ENCODE measurements around the gene CHKB.
"Not testable (repeated sequence)": the region's sequence is repeated elsewhere in the genome, so short reads cannot be mapped to it uniquely, and the experiment has no call there.

CHKB gene, protein sequence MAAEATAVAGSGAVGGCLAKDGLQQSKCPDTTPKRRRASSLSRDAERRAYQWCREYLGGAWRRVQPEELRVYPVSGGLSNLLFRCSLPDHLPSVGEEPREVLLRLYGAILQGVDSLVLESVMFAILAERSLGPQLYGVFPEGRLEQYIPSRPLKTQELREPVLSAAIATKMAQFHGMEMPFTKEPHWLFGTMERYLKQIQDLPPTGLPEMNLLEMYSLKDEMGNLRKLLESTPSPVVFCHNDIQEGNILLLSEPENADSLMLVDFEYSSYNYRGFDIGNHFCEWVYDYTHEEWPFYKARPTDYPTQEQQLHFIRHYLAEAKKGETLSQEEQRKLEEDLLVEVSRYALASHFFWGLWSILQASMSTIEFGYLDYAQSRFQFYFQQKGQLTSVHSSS

DNA sequence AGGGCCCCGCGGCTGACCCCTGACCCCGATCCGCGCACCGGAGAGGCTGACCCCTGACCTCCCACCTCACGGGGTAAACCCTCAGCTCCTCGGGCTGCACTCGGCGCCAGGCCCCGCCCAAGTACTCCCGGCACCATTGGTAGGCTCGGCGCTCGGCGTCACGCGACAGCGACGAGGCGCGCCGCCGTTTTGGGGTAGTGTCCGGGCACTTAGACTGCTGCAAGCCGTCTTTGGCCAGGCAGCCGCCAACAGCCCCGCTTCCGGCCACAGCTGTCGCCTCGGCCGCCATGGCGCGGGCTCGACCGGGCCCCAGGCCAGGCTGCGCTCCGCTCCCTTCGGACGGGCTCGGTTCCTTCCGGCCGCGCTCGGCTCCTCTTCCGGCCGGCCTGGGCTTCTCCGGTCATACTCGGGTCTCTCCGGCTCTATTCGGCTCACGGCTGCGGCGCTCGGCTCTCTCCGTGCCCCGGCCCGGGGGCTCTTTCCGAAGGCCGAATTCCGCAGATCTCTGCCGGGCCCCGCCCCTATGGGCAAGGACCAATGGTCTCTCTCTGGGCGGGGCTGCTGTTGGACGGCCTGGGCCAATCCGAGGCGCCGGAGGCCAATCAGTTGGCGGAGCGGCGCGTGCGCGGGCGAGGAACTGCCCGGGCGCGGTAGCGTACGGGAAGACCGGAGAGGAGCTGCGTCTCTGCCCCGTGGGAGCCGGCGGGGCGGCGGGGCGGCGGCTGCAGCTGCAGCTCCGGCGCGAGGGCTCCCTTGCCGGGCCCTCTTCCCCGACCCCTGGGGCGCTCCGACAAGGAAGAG, at the start of gene CHKB:
Gene CHKB, minus strand, starts transcription at position 357 of the 801 bp plus-strand sequence. Its CDS starts 68 bp downstream, at position 289.
- peak; percentile 98 to 99 for DNase-seq

DNA sequence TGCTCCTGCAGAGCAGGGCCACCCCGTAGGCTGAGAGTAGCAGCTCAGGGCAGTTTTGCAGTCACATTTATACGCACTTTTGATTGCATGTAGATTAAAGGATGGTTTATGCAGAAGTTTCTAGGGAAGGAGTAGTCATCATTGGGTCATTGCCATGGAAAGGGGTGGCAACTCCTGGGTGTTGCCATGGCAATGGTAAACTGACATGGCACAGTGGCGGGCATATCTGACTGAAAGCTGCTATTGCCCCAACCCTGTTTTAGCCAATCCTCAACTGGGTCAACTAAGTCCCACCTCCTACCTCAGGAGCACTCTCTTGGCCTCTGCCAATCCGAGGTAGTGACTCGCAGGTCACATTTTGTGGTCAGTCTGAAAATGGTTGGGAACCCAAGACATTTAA, 47.7 kb upstream of the CHKB start:
- DNase-seq = no peak

DNA sequence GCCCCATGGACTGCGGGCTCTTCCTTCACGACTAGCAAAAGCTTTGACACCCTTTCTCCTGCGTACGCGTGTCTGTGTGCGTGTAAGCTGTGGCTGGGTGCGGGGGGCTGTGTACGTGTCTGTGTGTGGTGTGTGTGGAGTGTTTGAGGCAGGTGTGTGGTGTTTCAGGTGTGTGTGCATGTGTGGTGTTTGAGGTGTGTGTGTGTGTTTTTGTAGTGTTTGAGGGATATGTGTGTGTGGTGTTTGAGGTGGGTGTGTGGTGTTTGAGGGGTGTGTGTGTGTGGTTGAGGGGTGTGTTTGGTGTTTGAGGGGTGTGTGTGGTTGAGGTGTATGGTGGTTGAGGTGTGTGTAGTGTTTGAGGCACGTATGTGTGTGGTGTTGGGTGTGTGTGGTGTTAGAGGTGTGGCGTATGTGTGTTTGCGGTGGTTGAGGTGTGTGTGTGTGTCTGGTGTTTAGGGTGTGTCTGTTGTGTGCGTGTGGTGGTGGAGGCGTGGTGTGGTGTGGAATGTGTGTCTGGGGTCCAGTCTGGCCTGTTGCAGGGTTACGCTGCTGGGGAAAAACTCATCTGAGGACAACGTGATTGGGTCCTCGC, 46.0 kb upstream of the CHKB start:
- no peak for DNase-seq

DNA sequence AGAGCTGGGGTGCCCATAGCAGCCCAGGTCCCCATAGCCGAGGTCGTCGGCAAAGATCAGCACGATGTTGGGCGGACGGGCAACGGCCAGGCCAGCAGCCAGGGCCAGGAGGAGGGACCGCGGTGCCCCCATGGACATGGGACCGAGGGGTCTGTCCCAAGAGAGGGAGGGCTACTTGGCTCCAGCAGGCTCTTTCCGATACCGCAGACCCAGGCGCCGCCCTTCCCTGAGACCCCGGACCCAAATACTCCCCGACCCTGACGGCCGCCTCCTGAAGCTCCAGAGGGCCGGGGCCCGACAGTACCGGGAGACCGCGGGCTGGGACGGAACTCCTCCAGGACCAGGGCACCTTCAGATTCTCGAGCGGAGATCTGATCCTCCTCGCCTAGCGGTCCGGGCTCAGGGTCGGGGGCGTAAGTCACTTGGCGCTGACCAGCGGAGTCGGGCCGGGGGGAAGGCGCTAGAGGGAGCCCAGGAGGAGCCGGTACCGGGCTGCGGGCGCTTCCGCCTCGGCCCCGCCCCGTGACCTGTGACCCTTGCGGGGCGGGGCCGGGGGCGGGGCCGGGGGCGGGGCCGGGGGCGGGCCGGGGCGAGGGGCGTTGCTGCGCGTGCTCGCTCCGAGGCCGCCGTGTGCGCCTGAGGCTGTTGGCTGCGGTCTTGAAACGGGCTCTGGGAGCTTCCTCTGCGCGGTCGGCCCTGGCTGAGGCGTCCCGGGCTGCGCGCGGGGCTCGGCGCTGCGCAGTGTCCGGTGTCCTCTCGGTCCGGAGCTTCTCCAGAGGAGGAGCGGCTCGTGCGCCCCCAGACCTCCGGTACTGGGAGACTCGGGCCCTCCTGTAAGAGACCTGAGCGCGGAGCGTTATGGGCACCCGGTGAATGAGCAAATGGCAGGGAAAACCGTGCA, 45.2 kb upstream of the CHKB start, which contains the start of gene ARSA:
Gene ARSA, minus strand, starts transcription at position 511 of the 901 bp plus-strand sequence. Its CDS starts 373 bp downstream, at position 138.
- DNase-seq = peak; percentile 79 to 83

DNA sequence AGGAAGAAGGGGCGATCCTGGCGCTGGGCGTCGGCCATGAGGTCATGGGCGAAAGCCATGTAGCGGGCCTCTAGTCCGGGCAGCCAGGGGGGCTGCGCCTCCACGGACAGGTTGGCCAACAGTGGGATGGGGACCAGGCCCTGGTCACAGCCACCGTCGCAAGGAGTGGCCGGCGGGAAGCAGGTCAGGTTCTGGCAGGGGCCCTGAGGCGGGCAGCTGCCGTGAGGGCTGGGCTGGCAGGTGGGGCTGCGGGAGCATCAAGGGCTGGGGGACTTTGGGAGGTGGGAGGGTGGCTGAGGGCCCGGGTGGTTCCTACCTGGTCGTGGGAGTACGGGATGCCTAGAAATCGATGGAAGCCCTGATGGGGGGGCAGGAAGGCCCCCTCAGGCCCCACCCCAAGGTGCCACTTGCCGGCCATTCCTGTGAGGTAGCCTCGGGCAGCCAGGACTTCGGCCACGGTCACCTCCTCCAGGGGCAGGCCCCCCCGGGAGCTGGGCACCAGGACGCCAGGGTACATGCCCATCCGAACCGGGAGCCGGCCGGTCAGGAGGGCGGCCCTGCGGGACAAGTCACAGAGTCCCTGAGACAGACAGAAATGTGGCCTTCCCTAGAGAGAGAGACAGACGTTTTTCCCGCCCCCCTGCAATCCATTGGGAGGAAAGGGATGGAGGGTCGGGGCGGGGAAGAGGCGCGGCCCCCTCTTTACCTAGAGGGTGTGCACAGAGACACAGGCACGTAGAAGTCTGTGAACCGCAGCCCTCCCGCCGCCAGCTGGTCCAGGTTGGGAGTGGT, 44.4 kb upstream of the CHKB start:
- DNase-seq = no peak

DNA sequence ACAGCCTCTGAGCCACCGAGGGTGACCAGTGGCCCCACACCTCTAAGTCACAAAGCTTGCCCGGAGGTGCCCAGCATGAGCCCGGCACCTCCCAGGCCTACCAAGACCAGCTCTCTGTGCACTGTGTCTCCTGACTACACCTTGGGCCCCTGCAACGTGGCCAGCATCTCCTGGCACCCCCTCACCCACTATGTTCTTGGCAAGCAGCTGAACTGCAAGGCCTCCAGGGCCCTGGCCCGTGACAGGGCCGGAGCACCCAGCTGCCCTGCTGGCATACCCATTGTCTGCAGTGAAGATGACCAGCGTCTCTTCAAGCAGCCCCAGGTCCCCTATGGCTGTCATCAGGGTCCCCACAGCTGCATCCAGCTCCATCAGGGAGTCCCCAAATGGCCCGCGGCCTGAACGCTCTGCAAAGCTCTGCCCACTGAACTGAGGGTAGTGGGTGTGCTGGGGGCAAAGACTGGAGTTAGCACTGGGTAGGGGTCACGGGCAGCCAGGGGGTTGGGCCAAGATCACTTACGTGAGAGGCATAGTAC, 43.7 kb upstream of the CHKB start:
- no peak for DNase-seq

DNA sequence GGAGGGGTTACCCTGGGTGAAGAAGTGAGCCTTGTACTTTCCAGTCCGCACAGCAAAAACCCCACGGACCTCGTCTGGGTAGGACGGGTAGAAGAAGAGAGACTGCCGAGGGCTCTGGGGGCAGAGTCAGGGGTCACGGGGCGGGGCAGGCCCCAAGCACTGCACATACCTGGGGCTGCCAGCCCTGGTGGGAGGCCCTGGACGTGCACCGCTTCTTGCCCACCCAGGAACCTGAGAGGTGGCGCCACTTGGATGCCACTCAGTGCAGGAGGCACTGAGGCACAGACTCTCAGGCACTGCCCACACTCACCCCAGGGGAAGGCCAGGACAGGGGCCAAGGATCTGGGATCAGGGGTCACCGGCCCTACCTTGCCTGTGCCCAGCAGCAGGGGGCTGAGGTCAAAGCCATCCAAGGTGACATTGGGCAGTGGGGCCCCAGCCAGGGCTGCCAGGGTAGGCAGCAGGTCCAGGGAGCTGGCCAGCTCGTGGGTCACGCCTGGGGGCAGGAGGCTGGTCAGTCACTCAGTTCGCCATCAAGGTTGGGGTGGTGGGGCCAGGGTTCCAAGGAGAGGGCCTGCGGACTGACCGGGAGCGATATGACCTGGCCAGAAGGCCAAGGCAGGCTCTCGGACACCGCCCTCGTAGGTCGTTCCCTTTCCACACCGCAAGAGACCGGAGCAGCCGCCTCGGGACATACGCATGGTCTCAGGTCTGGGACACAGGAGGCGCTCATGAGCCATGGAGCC, 43.1 kb upstream of the CHKB start:
- no peak for DNase-seq

DNA sequence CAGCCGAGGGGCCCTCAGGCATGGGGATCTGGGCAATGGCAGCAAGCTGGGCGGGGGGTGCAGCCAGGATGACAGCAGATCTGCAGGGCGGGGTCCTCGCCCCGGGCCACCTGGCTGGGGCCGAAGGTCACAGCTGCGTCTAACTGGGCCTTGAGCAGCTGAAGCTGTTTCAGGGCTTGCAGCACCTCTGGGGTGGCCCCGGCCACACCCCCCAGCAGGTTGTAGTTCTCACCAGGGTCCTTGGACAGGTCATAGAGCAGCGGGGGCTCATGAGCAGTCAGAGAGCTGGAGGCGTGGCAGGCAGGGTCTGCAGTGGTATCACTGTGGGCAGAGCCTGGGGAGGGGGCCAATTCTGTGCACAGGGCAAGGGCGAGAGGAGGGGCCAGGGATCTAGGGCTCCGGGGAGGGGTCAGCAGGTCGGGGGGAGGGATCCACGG, 42.5 kb upstream of the CHKB start:
- no peak for DNase-seq

DNA sequence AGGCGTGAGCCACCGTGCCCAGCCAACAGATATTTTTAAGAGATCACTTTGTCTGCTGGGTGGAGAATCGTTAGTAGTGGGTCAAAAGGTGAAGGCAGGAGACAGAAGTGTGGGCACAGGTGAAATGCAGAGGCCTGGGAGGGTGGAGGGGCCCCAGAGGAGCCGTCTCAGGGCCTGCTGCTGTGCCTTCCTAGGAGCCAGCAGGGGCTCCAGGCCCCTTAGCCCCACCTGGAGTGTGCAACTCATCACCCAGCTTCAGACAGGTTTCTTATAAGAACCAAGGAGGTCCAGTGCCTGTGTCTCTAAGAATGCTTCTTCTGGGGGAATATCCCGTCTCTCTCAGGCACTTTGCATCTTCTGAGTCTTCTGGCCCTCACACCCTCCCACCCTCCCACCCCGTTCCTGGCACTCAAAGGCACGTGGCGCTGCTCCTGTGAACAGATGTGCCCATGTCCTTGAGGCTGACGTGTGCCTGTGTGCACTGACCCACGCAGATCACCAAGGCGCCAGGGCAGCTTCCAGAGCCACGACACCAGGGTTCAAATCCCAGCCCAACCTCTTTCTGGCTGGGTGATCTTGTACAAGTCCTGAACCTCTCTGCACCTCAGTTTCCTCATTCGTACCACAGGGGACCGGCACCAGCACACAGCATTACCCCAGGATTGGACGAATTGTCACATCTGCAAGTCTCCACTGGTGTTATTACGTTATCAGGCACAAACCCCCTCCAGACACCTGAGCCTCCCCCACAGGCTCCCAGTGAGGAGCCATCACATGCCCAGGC, 41.9 kb upstream of the CHKB start:
- DNase-seq = no peak

DNA sequence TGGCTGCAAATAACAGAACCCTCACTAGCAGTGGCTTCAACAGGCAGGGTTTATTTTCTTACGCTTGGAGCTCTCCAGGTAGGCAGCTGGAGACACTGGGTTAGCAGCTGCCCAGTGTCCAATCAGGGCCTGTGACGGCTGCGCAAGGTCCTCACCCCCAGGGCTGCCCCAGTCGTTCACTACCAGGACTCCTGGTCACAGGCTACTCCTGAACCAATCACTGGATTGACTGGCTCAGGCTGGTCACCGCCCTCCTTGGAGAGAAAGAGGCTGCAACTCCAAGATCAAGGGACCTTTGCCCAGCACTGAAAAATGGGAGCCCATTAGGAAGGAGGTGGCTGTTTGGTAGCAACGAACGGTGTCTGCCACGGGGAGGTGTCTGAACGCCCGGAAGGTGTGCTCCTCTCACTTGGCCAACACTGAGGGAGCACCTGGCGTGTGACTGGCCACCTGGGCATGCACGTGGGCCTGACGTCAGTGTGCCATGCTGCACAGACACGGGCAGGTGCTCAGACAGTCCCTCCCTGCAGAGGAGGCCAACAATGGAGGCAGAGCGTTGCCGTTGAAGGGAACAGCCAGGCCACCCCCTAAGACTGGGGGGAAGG, 40.2 kb upstream of the CHKB start:
- DNase-seq = no peak

DNA sequence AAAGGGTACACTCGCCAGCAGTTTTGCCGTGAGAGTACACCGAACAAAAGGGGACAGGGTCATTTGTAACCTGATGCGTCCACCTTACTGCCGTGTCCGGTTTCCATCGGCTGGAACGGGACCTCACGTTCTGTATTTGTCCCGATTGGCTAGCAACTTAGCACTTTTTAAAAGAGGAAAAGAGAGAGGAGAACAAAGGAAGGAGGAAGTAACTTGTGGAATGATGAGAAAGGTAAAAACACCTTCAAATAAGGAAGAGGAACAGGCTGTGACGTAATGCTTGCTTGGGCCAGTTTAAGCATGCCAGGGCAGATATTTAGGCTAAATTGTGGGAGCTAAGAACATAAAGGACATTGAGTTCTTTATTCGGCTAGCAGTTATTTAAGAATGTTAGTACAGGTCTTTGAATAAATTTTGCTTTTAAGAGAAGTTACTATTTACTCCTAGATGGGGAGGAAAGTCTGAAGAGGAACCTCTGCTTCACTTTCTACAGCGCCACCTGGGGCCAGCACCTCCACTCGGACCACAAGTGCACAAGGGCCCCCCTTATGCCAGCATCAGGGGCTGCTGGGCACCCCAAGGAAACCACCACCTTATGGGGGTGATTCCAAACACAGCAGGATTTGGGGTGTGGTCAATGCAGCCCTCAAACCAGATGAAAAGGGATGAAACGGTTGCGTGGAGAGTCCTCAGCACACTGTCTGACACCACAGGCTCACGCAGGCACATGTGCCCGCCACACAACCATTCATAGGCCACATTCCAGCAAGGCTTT, 39.5 kb upstream of the CHKB start:
- DNase-seq = peak; percentile 53 to 54

DNA sequence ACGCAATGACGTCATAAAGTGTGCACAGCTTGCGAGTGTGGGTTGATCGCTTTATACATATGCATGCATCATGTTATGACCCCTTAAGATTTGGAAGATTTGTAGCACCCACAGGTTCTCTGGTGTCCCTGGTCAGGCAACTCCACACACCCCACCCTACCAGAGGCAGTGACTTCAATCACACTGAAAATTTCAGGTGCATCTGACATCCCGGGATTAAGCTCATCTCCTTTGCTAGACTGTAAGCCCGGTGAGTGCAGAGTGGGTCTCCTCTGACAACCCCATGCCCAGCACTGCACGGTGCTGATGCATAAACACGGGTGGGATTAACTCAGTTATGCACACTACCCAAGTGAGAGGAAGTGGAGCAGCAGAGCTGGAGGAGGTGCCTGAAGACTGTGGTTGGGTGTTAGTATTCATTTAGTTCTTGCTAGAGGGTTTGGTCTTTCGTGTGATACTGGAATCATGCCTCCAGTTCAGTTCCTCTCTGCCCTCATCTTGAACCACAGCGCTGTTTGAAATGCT, 38.8 kb upstream of the CHKB start:
- peak; percentile 77 to 78 for DNase-seq

DNA sequence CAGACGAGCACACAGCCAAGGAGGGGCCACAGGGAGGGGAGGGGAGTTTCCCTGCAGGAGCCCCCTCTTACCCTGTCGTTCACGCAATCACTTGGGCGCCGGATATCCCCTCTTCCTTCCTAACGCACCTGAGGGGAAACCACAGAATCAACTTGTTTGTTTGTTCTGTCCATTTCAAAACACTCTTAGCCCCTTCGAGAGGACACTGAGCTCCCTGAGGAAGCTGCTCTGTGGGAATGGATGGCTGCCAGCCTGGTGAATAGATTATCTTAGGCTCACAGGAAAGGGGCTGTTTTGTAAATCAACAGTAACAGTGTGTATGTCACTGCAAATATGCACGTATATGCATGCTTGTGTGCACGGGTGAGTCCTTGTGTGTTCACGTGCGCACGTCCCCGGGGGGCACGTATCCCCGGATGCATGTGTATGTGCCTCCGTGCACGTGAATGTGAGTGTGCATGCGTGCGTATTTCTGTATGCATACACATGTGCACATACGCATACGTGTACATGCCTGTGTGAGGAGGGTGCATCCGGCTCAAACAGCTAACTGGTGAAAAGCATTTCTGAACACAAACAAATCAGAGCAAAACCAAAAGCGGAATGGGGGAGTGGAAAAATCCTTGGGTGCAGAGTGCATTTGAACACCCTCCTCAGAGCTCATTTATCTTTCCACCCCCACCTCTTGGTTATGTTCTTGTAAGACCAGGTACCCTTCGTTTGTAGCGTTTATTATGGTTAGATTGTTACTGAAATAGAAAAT, 38.1 kb upstream of the CHKB start:
- peak; percentile 75 to 77 for DNase-seq

DNA sequence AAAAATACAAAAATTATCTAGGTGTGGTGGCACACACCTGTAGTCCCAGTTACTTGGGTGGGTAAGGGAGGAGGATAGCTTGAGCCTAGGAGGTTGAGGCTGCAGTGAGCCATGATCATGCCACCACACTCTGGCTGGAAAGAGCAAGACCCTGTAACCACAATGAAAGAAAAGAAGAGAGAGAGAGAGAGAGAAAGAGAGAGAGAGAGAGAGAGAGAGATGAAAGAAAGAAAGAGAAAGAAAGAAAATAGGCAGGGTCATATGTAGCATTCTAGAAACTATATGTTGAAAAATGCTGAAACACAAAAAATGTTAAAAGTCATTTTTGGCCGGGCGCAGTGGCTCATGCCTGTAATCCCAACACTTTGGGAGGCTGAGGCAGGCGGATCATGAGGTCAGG, 31.6 kb upstream of the CHKB start:
- not testable (repeated sequence) for DNase-seq

DNA sequence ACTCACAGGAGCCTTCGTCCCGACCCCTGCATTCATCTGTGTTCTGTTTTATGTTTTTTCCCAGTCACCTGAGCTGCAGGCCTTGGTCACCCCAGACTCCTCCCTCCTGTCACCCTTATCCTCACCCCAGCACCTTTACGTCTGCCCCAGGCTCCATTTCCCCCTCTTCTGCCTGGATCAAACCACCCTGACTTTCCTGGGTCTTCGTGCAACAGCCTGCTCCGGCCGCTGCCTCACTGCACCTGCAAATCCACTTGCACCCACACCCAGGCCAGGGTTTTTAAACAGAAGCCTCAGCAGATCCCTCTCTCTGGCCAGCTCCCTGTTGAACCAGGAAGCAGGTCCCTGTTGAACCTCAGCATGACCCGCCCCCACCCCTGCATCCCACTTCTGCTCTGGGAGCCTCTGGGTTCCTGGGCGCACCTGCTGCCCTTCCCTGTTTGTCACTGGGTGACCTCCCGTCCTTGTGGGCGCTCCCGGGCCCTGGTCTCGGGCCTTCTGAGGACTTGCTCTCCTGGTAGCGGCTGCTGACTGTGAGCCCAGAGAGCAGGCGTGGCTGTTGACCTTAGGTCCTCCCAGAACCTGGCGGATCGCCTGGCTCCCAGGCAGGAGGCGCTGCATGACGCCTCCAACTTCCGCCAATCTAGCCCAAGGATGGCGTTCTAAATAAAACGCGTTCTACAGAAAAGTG, 30.8 kb upstream of the CHKB start:
- DNase-seq = no peak

DNA sequence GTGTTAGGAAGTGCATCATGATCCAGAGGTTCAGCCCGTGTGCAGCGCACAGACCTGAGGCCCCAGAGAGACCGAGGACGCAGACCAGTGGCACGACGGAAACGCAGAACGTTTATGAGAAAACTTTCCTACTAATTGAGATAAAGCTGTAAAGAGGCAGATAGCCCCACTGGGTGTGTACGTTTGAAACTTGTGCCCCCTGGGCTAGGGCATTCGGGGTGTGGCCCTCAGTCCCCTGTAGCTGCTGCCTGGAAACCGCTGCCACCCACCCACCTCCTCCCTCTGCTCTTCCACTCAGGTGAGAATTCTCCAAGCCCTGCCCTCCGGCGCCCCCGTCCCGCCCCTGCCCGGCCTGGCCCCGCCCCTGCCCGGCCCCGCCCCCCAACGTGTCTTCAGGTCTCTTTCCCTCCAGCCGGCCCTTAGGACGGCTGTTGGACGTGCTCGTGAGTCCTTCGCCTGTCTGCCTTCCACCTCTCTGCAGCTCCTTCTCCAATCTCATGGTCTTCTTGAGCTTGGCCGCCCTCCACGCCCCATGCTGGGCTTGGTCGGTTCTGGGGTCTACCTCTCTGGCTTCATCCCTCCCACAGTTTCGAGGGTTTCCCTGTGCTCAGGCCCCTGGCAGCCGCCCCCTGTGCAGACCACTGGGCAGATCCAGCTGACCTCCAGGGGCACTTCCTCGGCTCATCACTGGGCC, 30.0 kb upstream of the CHKB start:
- DNase-seq = no peak

Measured in activated T-cell treated with anti-CD3 and anti-CD28 coated beads, Interleukin-2, amount 50 U/mL, for 48 hours (primary cell).